OCI-LY7 (cell line): ENCODE results near the gene YBX1. TPM values are rescaled to one million over a fixed set of nuclear protein-coding genes. Genes with fewer than 3 reads are reported as not detected.

ENCODE experiments used
- BruUV-seq: library from RNA; stranded (reverse); fragments of 400-500 nt; replicated peaks from 2 replicates; lab custom pipeline; 2021; lab: Mats Ljungman, UMichigan
- CTCF ChIA-PET: fragments of 300-600 bp; sonication (Branson Sonifier 250); formaldehyde crosslinking; loops from one replicate; lab custom pipeline; 2022; ENCODE audit warnings: antibody characterized with exemption; ENCODE audit not compliant: unreplicated experiment; lab: Charles Lee
- POLR2A ChIA-PET: fragments of 300-600 bp; sonication (Branson Sonifier 250); formaldehyde crosslinking; loops from one replicate; lab custom pipeline; 2022; ENCODE audit warnings: antibody characterized with exemption; lab: Charles Lee
- DNase-seq: peaks from one replicate; pipeline ENCODE4 v3.0.0-alpha.2; 2015; ENCODE audit warnings: low spot score
- H2AFZ ChIP-seq: fragments of 200-600 bp; sonication (generic), shearing (Covaris generic); 2 replicates; pipeline ENCODE4 v1.6.1; 2014; ENCODE audit warnings: mild to moderate bottlenecking, antibody characterized with exemption, low read length, moderate library complexity
- H3K27ac ChIP-seq: fragments of 200-600 bp; sonication (generic); 2 replicates; pipeline ENCODE4 v1.5.1; 2014; ENCODE audit warnings: mixed run types, low read depth, mild to moderate bottlenecking, moderate library complexity, low read length, inconsistent platforms; ENCODE audit not compliant: poor library complexity, severe bottlenecking
- H3K36me3 ChIP-seq: fragments of 200-600 bp; sonication (generic); 2 replicates; pipeline ENCODE4 v1.6.1; 2014; ENCODE audit warnings: mild to moderate bottlenecking, antibody characterized with exemption, low read length, moderate library complexity, mixed read lengths; ENCODE audit not compliant: insufficient read depth
- H3K4me1 ChIP-seq: fragments of 200-600 bp; sonication (generic); 2 replicates; pipeline ENCODE4 v1.5.1; 2014; ENCODE audit warnings: mild to moderate bottlenecking, low read length; ENCODE audit not compliant: insufficient read depth, poor library complexity, severe bottlenecking
- H3K4me2 ChIP-seq: fragments of 200-600 bp; sonication (generic); 2 replicates; pipeline ENCODE4 v1.6.1; 2014; ENCODE audit warnings: mild to moderate bottlenecking, low read length
- H3K4me3 ChIP-seq: fragments of 200-600 bp; sonication (generic); 2 replicates; pipeline ENCODE4 v1.5.1; 2014; ENCODE audit warnings: mild to moderate bottlenecking, low read depth, low read length; ENCODE audit not compliant: poor library complexity, severe bottlenecking
- H3K79me2 ChIP-seq: fragments of 200-600 bp; sonication (generic); 2 replicates; pipeline ENCODE4 v1.6.1; 2016; ENCODE audit warnings: low read depth, mild to moderate bottlenecking, low read length, moderate library complexity, mixed read lengths; ENCODE audit not compliant: insufficient read depth
- H3K9me2 ChIP-seq: fragments of 200-600 bp; sonication (generic); 2 replicates; pipeline ENCODE4 v1.6.1; 2016; ENCODE audit warnings: mild to moderate bottlenecking, low read length, mixed read lengths; ENCODE audit not compliant: insufficient read depth
- H3K9me3 ChIP-seq: fragments of 200-600 bp; sonication (generic); 2 replicates; pipeline ENCODE4 v1.6.1; 2014; ENCODE audit warnings: mild to moderate bottlenecking, mixed run types, low read length, mixed read lengths
- H4K20me1 ChIP-seq: fragments of 200-600 bp; sonication (generic); 2 replicates; pipeline ENCODE4 v1.6.1; 2014; ENCODE audit warnings: mild to moderate bottlenecking, antibody characterized with exemption, low read length, moderate library complexity, mixed read lengths; ENCODE audit not compliant: insufficient read depth
- EZH2phosphoT487 ChIP-seq: fragments of 200-600 bp; sonication (generic); IDR thresholded peaks from 2 replicates; pipeline ENCODE4 v1.6.1; 2018; ENCODE audit warnings: low read depth, borderline replicate concordance, mild to moderate bottlenecking, mixed run types, antibody characterized with exemption, low read length, moderate library complexity, mixed read lengths
- intact Hi-C: fragments of 100-400 bp; cut with micrococcal nuclease; formaldehyde crosslinking; loops from one replicate; pipeline ENCODE4 v1.10.0; 2022; ENCODE audit not compliant: unreplicated experiment
- total RNA-seq, 2 experiments: library from RNA; depleted of rRNA in 1 of 2; stranded (reverse); fragments of >200 nt in 1 of 2; shearing (Covaris generic) in 1 of 2; gene quantifications; 2 replicates each; pipeline ENCODE4 v1.2.3, GENCODE V29; 2014 to 2022
- TF ChIP-seq, protein P1 (sequence below): fragments of 200-600 bp; sonication (generic); conservative IDR thresholded peaks from 2 replicates; pipeline ENCODE4 v1.5.1; 2014; ENCODE audit warnings: mild to moderate bottlenecking, antibody characterized with exemption, low read length, moderate library complexity, mixed read lengths

YBX1 gene
- total RNA-seq, 2 experiments from 2014 or later, result 750 to 956 TPM

DNA sequence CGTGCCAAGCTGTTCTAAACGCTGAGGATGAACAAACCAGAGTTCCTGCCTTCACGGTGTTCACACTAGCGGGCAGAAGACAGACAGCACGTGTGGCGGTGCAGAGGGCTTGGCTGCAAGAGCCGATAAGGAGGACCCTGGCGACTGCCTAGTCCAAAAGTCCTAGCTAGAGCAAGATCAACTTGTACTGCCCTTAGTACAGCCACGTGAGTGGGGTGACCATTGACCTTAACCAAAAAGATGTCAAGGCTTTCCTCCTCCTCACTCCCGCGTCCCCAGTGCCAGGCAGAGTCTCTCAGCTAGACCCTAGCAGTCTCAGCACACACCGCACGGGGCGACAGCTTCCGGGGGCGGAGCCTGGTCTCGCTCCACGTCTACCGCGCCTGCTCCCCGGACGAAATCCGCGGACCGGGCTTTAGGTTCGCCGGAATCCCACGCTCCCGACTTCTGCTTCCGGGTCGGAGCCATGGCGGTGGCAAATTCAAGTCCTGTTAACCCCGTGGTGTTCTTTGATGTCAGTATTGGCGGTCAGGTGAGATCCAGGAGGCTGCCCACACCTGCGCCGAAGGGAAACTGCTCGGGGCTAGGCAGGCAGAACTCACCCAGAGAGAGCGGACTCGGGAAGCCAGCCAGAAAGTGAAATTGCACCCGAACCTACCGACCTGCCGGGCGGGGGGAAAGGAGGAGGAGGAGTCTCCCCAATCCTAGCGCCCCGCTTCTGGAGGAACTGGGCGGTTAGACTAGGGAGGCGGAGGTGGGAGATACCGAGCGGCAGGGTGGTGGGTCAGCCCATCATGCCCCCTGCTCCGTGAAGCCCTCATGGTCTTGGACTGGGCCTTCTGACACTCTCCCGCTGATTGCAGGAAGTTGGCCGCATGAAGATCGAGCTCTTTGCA is 24.0 kb upstream of the YBX1 start, which contains the start of gene PPIH:
PPIH (plus strand) TSS at position 443 of the 896 bp plus-strand sequence; CDS start at position 467, 24 bp downstream.
- Histone ChIP-seq H3K4me2 (peak within 1 kb of the TSS; percentile 95), H2AFZ (peak within 1 kb of the TSS; percentile 63; the same call in 1 of the 2 replicates), H4K20me1 (peaks cover 9% of the 10 kb centered on the region; the same call in 1 of the 2 replicates), H3K9me3 (no peaks in the 10 kb centered on the region), H3K4me1 (peaks cover 28% of the 10 kb centered on the region), H3K79me2 (peaks cover 44% of the 10 kb centered on the region), H3K27ac (peak within 1 kb of the TSS; percentile 56), H3K9me2 (no peaks in the 10 kb centered on the region), H3K4me3 (peak within 1 kb of the TSS; percentile 87), H3K36me3 (peaks cover 41% of the 10 kb centered on the region)
- ChIA-PET POLR2A (interaction anchor here (0.8 to 2.5 kb wide), 6 partner anchors 10 to 319 kb away, joined by 3 to 8 read pairs (median 4); partner anchors contain the start of genes C1orf50, P3H1 and YBX1), CTCF (interaction anchor here (0.5 kb wide), 1 partner anchor 499 kb away, joined by 9 read pairs; no protein-coding TSS in a partner anchor)
- TSS peak; percentile 64 for BruUV-seq
- intact Hi-C loops, result loop anchor here (1.0 kb wide), 2 partner anchors 25 to 109 kb away; partner anchors contain the start of genes C1orf50 and P3H1
- peak; percentile 95 for DNase-seq
- TF ChIP-seq, protein P1, sequence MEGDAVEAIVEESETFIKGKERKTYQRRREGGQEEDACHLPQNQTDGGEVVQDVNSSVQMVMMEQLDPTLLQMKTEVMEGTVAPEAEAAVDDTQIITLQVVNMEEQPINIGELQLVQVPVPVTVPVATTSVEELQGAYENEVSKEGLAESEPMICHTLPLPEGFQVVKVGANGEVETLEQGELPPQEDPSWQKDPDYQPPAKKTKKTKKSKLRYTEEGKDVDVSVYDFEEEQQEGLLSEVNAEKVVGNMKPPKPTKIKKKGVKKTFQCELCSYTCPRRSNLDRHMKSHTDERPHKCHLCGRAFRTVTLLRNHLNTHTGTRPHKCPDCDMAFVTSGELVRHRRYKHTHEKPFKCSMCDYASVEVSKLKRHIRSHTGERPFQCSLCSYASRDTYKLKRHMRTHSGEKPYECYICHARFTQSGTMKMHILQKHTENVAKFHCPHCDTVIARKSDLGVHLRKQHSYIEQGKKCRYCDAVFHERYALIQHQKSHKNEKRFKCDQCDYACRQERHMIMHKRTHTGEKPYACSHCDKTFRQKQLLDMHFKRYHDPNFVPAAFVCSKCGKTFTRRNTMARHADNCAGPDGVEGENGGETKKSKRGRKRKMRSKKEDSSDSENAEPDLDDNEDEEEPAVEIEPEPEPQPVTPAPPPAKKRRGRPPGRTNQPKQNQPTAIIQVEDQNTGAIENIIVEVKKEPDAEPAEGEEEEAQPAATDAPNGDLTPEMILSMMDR, result 0 out of 2 replicates have a peak, but pooled peaks have one; percentile 18
- TF ChIP-seq EZH2phosphoT487, result no peak

DNA sequence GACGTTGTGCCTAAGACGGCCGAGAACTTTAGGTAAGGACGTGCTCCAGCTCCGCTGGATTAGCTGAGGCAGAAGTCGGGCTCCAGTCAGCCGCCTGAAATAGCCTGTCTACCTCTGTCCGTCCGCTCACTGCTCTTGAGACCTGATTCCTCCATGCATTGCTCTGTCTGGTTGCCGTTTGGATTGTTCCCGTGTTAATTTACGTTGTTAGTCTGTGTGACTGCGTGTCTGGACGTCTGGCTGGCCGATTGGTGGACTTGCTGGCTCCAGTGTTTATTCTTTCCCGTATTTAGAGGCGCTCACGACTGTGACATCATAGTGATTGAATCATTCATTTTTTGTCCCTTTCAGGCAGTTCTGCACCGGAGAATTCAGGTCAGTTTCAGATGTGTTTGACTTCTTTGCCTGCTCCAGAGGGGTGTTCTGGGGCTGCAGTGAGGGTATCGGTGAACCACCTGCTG is 23.3 kb upstream of the YBX1 start:
- no TSS peak for BruUV-seq
- peaks cover 44% of the 10 kb centered on the region for H3K79me2 ChIP-seq
- H3K36me3 ChIP-seq, result peaks cover 48% of the 10 kb centered on the region
- no peaks in the 10 kb centered on the region for H3K9me3 ChIP-seq
- peaks cover 28% of the 10 kb centered on the region for H3K4me1 ChIP-seq
- TF ChIP-seq, protein P1, result no peak
- no peak for TF ChIP-seq EZH2phosphoT487
- POLR2A ChIA-PET, result interaction anchor here (1.0 to 2.5 kb wide), 3 partner anchors 10 to 108 kb away, joined by 3 to 8 read pairs (median 8); partner anchors contain the start of genes C1orf50, P3H1 and YBX1
- H3K4me3 ChIP-seq, result peak overlapping the region; percentile 87
- peaks cover 9% of the 10 kb centered on the region; the same call in 1 of the 2 replicates for H4K20me1 ChIP-seq
- peak overlapping the region; percentile 95 for H3K4me2 ChIP-seq
- peak overlapping the region; percentile 63; the same call in 1 of the 2 replicates for H2AFZ ChIP-seq
- intact Hi-C loops, result loop anchor here (1.0 kb wide), 2 partner anchors 24 to 108 kb away; partner anchors contain the start of genes C1orf50 and P3H1
- no peak for DNase-seq
- H3K9me2 ChIP-seq, result no peaks in the 10 kb centered on the region
- CTCF ChIA-PET, result no interaction called here
- peak overlapping the region; percentile 56 for H3K27ac ChIP-seq
